Omental fat pad (tissue), 4 donors: ENCODE measurements around the gene PRKAG3. TPM values are rescaled to one million over a fixed set of nuclear protein-coding genes. Genes with fewer than 3 reads are reported as not detected.

Experiments
- ATAC-seq: fragments of 150-250 bp; one replicate; pipeline ENCODE4 v1.9.1; 2016; ENCODE audit warnings: mild to moderate bottlenecking, moderate library complexity; ENCODE audit not compliant: low FRiP score
- DNase-seq: peaks from one replicate; pipeline ENCODE4 v3.0.0-alpha.2; 2019; ENCODE audit warnings: low spot score
- total RNA-seq, 4 donors: library from RNA; depleted of rRNA; stranded (reverse); fragments of >200 nt; gene quantifications; one replicate each; pipeline ENCODE4 v1.1.0, GENCODE V29; 2016
- TF ChIP-seq, protein P1 (sequence below), 3 donors: fragments of 450-650 bp; IDR thresholded peaks; one replicate each; pipeline ENCODE4 v1.5.1; 2016 to 2017; ENCODE audit warnings: antibody characterized with exemption in 3 of 3, mild to moderate bottlenecking in 3 of 3, moderate library complexity in 2 of 3

Gene PRKAG3
- total RNA-seq, 4 donors from 2014 or later: not detected

DNA sequence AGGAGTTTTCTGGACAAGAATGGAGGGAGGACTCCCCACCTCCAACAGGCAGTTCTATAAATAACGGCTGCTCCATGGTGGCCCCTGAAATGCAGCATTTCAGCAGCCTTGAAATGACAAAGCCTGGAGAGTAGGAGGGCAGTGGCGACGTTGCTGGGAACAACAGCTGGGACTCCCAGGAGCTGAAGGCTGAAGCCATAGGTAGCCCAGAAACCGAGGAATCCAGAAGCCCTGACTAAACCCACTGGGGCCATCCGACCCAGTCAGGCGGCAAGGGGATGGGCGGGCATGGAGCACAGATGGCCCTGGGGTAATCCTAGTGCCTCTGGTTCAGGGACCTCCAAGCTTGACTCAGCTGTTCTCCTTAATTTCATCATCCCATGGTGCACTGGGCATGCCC, 9.0 kb downstream of the PRKAG3 start:
- ATAC-seq: no peak

DNA sequence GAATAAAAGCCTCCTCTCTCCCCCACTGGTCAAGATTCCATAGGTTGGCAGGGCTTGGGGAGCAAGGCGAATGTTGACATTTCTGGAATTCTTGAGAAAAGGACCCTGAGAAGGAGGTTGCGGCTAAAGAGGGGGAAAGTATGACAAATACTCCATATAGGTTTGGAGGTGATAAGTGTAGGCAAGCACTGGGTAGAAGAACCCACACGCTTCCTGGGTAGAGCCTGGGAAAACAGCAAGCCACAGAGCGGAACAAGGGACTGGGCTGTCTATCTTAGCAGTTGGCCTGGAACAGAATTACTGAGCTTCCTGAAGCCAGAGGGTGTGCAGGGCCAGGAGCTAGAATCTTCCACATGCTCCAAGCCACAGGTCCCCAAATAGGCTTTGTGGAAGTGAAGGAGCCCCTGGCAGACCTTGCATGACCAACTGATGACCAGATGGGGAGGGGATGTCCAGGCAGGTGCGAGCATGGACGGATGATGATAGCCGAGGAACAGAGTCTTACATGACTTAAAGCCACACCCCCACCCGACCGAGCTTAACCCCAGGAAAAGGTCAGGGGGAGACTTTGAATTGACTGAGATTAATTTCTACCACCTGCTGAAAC, 9.9 kb downstream of the PRKAG3 start:
- no peak for ATAC-seq
- TF ChIP-seq, protein P1, sequence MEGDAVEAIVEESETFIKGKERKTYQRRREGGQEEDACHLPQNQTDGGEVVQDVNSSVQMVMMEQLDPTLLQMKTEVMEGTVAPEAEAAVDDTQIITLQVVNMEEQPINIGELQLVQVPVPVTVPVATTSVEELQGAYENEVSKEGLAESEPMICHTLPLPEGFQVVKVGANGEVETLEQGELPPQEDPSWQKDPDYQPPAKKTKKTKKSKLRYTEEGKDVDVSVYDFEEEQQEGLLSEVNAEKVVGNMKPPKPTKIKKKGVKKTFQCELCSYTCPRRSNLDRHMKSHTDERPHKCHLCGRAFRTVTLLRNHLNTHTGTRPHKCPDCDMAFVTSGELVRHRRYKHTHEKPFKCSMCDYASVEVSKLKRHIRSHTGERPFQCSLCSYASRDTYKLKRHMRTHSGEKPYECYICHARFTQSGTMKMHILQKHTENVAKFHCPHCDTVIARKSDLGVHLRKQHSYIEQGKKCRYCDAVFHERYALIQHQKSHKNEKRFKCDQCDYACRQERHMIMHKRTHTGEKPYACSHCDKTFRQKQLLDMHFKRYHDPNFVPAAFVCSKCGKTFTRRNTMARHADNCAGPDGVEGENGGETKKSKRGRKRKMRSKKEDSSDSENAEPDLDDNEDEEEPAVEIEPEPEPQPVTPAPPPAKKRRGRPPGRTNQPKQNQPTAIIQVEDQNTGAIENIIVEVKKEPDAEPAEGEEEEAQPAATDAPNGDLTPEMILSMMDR (IDR thresholded peaks at IDR 0.05): no peak
- no peak for DNase-seq

More for the DNA sequence above, 9.0 kb downstream of the PRKAG3 start:
- DNase-seq: no peak
- TF ChIP-seq, protein P1 (IDR thresholded peaks at IDR 0.05): no peak

DNA sequence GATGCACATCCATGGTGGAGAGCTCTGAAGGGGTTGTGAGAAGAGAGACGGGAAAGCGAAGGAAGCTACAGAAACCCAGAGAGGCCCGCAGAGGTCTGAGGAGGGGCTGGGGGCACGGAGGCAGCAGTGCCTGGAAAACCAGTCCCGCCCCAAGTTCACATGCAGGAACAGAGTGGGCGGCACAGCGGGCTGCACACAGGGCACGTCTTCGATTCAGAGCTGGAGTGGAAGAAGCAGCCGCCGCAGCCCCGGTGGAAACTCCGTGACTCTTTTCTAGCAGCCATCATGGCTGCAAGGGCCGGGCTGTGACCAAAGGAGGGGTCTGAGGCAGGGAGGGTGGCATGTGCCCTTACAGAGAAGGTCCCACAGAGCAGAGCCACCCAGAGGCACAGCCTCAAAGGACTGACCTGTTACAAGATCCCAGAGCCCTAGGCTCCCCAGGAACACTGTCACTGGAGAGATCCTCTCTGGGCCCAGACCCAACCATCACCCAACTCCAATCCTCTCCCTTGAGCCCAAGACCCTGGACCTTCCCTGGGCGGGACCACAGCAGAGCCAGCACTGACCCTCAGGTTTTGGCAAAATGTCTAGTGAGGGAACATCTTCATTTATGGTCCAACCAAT, 10.7 kb downstream of the PRKAG3 start:
- TF ChIP-seq, protein P1 (IDR thresholded peaks at IDR 0.05): no peak
- DNase-seq (no peak), ATAC-seq (no peak)

DNA sequence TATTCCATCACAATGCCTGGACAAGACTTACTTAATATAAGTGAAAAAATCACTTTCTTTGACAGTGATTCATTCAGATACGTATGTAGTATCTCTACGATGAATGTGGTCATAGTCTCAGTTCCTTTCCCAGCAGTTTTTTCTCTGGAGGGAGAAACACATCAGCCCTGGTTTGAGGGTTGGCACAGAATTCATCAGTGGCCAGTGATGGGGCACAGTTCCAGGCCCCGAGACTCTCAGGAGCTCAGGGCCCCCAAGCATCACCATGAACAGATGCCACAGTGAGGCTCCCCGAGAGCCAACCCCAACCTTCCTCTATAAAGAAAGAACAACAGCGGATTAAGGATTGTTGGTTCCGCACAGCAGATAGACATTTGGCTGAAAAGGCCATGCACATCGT, 12.5 kb downstream of the PRKAG3 start:
- DNase-seq (no peak), ATAC-seq (no peak)
- TF ChIP-seq, protein P1 (IDR thresholded peaks at IDR 0.05): no peak

DNA sequence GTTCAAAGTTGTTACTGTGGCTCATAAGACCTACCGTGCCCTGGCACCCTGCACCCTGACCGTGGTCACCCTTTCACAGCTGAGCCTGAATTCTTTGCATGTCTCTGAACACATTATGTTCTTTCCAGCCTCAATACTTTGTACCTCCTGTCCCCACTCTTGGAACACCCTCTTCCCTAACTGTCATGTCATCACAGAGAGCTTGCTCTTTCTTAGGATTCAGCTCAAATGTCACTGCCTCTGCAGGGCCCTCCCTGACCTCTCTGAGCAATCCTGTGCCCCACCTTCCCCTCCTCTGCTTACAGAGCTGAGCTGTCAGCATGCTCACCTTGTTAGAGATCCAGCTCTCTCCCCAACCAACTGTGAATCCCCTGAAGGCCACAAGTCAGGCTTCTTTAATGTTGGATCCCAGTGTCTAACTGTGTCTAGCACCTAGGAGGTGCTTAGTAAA, 15.0 kb downstream of the PRKAG3 start:
- TF ChIP-seq, protein P1 (IDR thresholded peaks at IDR 0.05): no peak
- DNase-seq (no peak), ATAC-seq (no peak)

DNA sequence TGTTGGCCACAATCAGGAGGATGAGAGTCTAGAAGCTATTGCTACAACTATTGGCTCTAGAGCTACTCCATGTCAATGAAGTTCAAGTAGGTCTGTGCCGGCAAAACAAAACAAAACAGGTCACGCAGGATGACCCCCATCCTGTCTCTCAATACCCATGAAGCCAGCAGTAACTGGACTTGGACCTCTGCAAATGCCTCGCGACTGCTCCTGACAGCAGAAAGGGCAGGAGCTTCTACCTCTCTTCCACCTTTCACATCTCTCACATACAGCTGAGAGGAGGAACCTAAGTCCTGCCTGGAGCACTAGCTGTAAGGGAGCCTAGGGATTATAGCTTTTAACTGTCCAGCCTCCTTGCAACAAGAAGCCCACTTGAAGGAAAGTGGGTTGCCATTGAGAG, 16.0 kb downstream of the PRKAG3 start:
- ATAC-seq (no peak), DNase-seq (no peak)
- TF ChIP-seq, protein P1 (IDR thresholded peaks at IDR 0.05): no peak

DNA sequence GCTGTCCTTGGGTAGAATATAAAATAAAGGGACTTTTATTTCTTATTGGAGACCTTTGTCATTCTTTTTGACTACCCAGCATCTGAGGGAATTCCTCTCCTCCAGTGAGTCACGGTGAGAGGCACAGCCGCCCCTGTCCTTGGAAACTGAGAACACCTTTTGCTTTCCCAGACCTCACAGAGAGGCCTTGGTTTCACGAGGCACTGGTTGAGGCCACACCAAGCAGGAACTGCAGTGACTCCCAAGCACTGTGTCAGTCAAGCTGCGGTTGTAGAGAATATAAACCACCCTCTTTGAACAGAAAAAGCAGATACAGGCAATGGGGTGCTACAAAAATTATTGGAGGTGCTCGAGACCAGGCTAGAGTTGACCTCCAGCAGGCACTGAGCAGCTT, 16.4 kb downstream of the PRKAG3 start:
- TF ChIP-seq, protein P1 (IDR thresholded peaks at IDR 0.05): no peak
- DNase-seq (no peak), ATAC-seq (no peak)
